Measurements from ENCODE around the gene SELPLG. TPM values are rescaled to one million over a fixed set of nuclear protein-coding genes. Genes with fewer than 3 reads are reported as not detected.
"Not testable (repeated sequence)": the region's sequence is repeated elsewhere in the genome, so short reads cannot be mapped to it uniquely, and the experiment has no call there.

The SELPLG gene
- total and polyA plus RNA-seq, 4 experiments from 2014 or later: 175 to 781 (median 330) TPM

DNA sequence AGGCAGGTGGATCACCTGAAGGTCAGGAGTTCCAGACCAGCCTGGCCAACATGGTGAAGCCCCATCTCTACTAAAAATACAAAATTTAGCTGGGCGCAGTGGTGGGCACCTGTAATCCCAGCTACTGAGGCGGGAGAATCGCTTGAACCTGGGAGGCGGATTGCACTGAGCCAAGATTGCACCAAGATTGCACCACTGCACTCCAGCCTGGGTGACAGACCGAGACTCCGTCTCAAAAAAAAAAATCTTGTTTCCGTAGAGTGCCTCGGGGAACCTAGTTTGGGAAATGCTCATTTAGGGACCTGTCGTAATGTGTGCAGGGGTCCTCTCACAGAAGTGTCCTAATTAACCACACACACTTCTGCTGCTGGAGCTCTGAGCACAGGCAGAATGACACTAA lies 43.2 kb downstream of the SELPLG start:
- intact Hi-C loops (cut with micrococcal nuclease); CTCF ChIA-PET (ENCODE audit: partially characterized antibody); H3K27ac Mint-ChIP-seq; H3K4me1 ChIP-seq (ENCODE audit: insufficient read depth, low read length); H3K9me3 Mint-ChIP-seq; H3K36me3 Mint-ChIP-seq; H3K9me3 ChIP-seq (ENCODE audit: control insufficient read depth in 1 of 2, low read length in 2 of 2); H3K27me3 Mint-ChIP-seq; H3K36me3 ChIP-seq (ENCODE audit: insufficient read depth, low read length); POLR2A ChIA-PET (ENCODE audit: partially characterized antibody); H3K27ac ChIP-seq (ENCODE audit: low read depth, low read length); H3K4me1 Mint-ChIP-seq; H3K4me3 Mint-ChIP-seq; DNase-seq; H3K27me3 ChIP-seq (ENCODE audit: insufficient read depth, low read length); H3K4me3 ChIP-seq (ENCODE audit: low read length in 2 of 2): not testable (repeated sequence)

DNA sequence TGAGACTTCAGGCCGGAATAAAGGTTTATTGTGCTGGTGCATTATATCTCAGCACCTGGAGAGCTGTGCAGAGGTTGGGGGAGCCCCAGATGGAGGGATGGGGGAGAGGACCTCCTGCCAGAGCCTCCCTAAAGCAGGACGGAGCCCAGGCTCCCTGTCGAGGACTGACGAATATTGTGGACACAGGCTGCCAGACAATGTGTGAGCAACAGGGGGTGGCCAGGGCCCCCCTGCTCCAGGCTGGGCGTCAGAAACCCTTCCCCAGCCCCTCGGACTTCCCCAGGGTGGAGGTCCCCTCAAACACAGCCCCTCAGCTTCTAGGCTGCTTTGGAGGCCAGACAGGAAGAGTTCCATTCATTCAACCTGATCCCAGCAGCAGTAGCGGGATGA lies 43.9 kb downstream of the SELPLG start:
- Mint-ChIP-seq H3K4me1 (no peaks in the 10 kb centered on the region), H3K36me3 (no peaks in the 10 kb centered on the region), H3K9me3 (no peaks in the 10 kb centered on the region), H3K27me3 (no peaks in the 10 kb centered on the region), H3K27ac (peak overlapping the region in 1 of 7 donors; percentile 69), H3K4me3 (no peak overlapping the region)
- Histone ChIP-seq H3K36me3 (ENCODE audit: insufficient read depth, low read length) (no peaks in the 10 kb centered on the region), H3K27me3 (ENCODE audit: insufficient read depth, low read length) (no peaks in the 10 kb centered on the region), H3K27ac (ENCODE audit: low read depth, low read length) (no peak overlapping the region), H3K9me3 (ENCODE audit: control insufficient read depth in 1 of 2, low read length in 2 of 2) (no peaks in the 10 kb centered on the region), H3K4me3 (ENCODE audit: low read length in 2 of 2) (no peak overlapping the region), H3K4me1 (ENCODE audit: insufficient read depth, low read length) (no peaks in the 10 kb centered on the region)
- no peak for DNase-seq
- intact Hi-C loops (cut with micrococcal nuclease): no loop called here
- CTCF ChIA-PET (ENCODE audit: partially characterized antibody): no interaction called here
- POLR2A ChIA-PET (ENCODE audit: partially characterized antibody): no interaction called here

DNA sequence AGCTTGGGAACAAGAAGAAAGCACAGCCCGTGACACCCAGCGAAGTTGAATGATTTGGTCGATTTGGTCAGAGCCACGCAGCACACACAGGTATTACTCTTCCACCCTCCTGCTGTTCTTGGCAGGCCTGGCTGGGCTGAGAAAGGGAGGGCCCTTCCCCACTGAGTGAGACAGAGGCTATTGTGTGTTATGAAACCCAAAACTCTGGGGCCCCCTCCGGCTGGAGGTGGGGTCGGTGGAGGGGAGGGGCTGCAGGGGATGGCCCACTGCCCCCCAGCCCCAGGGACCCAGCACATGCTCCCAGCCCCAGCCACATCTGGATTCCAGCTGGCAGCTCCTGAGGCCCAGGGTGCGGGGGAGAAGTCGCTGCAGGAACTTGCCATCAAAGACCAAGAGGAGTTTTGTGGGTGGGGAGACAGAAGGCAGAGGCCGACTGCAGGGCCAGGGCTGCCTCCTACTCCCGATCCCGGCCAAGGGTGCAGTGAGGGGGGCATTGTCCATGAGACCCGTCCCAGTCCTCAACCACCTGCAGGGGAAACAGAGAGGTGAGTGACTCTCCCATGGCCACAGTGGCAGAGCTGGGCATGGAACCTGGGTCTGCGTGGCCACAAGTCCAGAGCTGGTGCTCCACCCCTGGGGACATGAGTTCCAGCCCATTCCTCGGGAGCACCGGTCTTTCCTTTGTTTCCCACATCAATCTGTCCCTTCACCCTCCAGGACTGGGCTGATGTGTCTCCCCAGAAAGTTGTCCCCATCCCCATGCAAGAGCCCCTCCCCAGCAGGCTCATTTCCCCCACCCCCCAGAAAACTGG lies 44.5 kb downstream of the SELPLG start:
- CTCF ChIA-PET (ENCODE audit: partially characterized antibody): interaction anchor here (1.4 kb wide), 1 partner anchor 29 kb away, joined by 8 read pairs; no protein-coding TSS in a partner anchor

GRCh38 chr12:108587826-108588225 lies 45.9 kb downstream of the SELPLG start:
- POLR2A ChIA-PET (ENCODE audit: partially characterized antibody): no interaction called here
- Mint-ChIP-seq H3K4me1 (no peaks in the 10 kb centered on the region), H3K27me3 (peaks cover 0 to 1% of the 10 kb centered on the region in 2 donors), H3K9me3 (no peaks in the 10 kb centered on the region), H3K27ac (no peak overlapping the region), H3K36me3 (no peaks in the 10 kb centered on the region), H3K4me3 (no peak overlapping the region)
- Histone ChIP-seq H3K36me3 (ENCODE audit: insufficient read depth, low read length) (no peaks in the 10 kb centered on the region), H3K4me3 (ENCODE audit: low read length in 2 of 2) (no peak overlapping the region), H3K27me3 (ENCODE audit: insufficient read depth, low read length) (no peaks in the 10 kb centered on the region), H3K27ac (ENCODE audit: low read depth, low read length) (no peak overlapping the region), H3K9me3 (ENCODE audit: control insufficient read depth in 1 of 2, low read length in 2 of 2) (no peaks in the 10 kb centered on the region), H3K4me1 (ENCODE audit: insufficient read depth, low read length) (no peaks in the 10 kb centered on the region)
- no peak for DNase-seq
- intact Hi-C loops (cut with micrococcal nuclease): no loop called here
- CTCF ChIA-PET (ENCODE audit: partially characterized antibody): interaction anchor here (1.4 kb wide), 1 partner anchor 30 kb away, joined by 8 read pairs; no protein-coding TSS in a partner anchor

More for the DNA sequence above, 44.5 kb downstream of the SELPLG start:
- Mint-ChIP-seq H3K36me3 (no peaks in the 10 kb centered on the region), H3K9me3 (no peaks in the 10 kb centered on the region), H3K27me3 (no peaks in the 10 kb centered on the region), H3K27ac (peak overlapping the region in 1 of 7 donors; percentile 30), H3K4me1 (no peaks in the 10 kb centered on the region), H3K4me3 (no peak overlapping the region)
- no peak overlapping the region for H3K27ac ChIP-seq (ENCODE audit: low read depth, low read length)
- no peaks in the 10 kb centered on the region for H3K4me1 ChIP-seq (ENCODE audit: insufficient read depth, low read length)
- no peaks in the 10 kb centered on the region for H3K9me3 ChIP-seq (ENCODE audit: control insufficient read depth in 1 of 2, low read length in 2 of 2)
- no peaks in the 10 kb centered on the region for H3K36me3 ChIP-seq (ENCODE audit: insufficient read depth, low read length)
- no peak overlapping the region for H3K4me3 ChIP-seq (ENCODE audit: low read length in 2 of 2)
- no peaks in the 10 kb centered on the region for H3K27me3 ChIP-seq (ENCODE audit: insufficient read depth, low read length)
- intact Hi-C loops (cut with micrococcal nuclease): no loop called here
- POLR2A ChIA-PET (ENCODE audit: partially characterized antibody): no interaction called here
- DNase-seq: no peak

DNA sequence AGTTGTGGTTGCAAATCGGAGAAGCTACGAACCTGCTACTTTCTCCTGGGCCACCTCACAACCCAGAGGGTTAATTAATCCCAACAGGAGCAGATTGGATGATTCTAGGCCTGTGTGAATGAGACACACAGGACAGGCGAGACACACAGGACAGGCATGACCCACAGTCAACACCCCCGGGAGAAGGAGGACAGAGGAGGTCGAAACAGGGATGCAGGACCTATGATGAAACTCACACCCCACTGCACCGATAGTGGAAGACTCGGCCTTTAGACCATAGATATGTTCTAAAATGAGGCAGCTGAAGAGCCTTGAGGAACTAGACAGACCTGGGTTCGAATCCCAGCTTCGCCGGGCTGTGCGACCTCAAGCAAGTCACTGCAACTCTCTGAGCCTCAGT lies 47.4 kb downstream of the SELPLG start:
- intact Hi-C loops (cut with micrococcal nuclease): no loop called here
- Histone ChIP-seq H3K27ac (ENCODE audit: low read depth, low read length) (no peak overlapping the region), H3K36me3 (ENCODE audit: insufficient read depth, low read length) (no peaks in the 10 kb centered on the region), H3K27me3 (ENCODE audit: insufficient read depth, low read length) (no peaks in the 10 kb centered on the region), H3K4me3 (ENCODE audit: low read length in 2 of 2) (no peak overlapping the region), H3K9me3 (ENCODE audit: control insufficient read depth in 1 of 2, low read length in 2 of 2) (no peaks in the 10 kb centered on the region), H3K4me1 (ENCODE audit: insufficient read depth, low read length) (no peaks in the 10 kb centered on the region)
- no peak for DNase-seq
- H3K4me3 Mint-ChIP-seq: no peak overlapping the region
- H3K9me3 Mint-ChIP-seq: no peaks in the 10 kb centered on the region
- POLR2A ChIA-PET (ENCODE audit: partially characterized antibody): no interaction called here
- H3K36me3 Mint-ChIP-seq: no peaks in the 10 kb centered on the region
- CTCF ChIA-PET (ENCODE audit: partially characterized antibody): interaction anchor here (1.3 to 1.4 kb wide), 2 partner anchors 17 to 32 kb away, joined by 4 to 5 read pairs; no protein-coding TSS in a partner anchor
- no peak overlapping the region for H3K27ac Mint-ChIP-seq
- H3K4me1 Mint-ChIP-seq: no peaks in the 10 kb centered on the region
- peaks cover 0 to 1% of the 10 kb centered on the region in 2 donors for H3K27me3 Mint-ChIP-seq

DNA sequence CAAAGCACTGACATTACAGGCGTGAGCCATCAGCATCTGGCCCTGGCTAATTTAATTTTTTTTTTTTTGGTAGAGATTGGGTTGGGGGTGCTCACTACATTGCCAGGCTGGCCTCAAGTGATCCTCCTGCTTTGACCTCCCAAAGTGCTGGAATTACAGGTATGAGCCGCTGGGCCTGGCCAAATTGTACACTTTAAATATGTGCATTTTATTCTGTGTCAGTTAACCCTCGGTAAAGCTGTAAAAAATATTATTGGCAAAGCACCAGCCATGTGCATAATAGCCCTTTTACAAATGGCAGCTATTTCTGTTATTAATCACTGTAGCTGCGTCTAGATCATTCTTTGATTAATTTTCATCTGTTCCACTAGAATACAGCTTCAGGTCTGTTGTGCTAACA lies 47.8 kb downstream of the SELPLG start:
- Mint-ChIP-seq H3K27ac (no peak overlapping the region), H3K4me3 (no peak overlapping the region), H3K36me3 (no peaks in the 10 kb centered on the region), H3K4me1 (no peaks in the 10 kb centered on the region), H3K27me3 (peaks cover 0 to 1% of the 10 kb centered on the region in 2 donors), H3K9me3 (no peaks in the 10 kb centered on the region)
- POLR2A ChIA-PET (ENCODE audit: partially characterized antibody): no interaction called here
- Histone ChIP-seq H3K4me3 (ENCODE audit: low read length in 2 of 2) (no peak overlapping the region), H3K27me3 (ENCODE audit: insufficient read depth, low read length) (no peaks in the 10 kb centered on the region), H3K36me3 (ENCODE audit: insufficient read depth, low read length) (no peaks in the 10 kb centered on the region), H3K27ac (ENCODE audit: low read depth, low read length) (no peak overlapping the region), H3K9me3 (ENCODE audit: control insufficient read depth in 1 of 2, low read length in 2 of 2) (no peaks in the 10 kb centered on the region), H3K4me1 (ENCODE audit: insufficient read depth, low read length) (no peaks in the 10 kb centered on the region)
- CTCF ChIA-PET (ENCODE audit: partially characterized antibody): interaction anchor here (1.3 to 1.4 kb wide), 2 partner anchors 17 to 32 kb away, joined by 4 to 5 read pairs; no protein-coding TSS in a partner anchor
- intact Hi-C loops (cut with micrococcal nuclease): no loop called here
- no peak for DNase-seq

GRCh38 chr12:108584456-108585065 lies 49.1 kb downstream of the SELPLG start:
- CTCF ChIA-PET (ENCODE audit: partially characterized antibody): no interaction called here
- no peak overlapping the region for H3K27ac Mint-ChIP-seq
- POLR2A ChIA-PET (ENCODE audit: partially characterized antibody): no interaction called here
- H3K36me3 Mint-ChIP-seq: no peaks in the 10 kb centered on the region
- no peaks in the 10 kb centered on the region for H3K9me3 Mint-ChIP-seq
- Histone ChIP-seq H3K4me3 (ENCODE audit: low read length in 2 of 2) (no peak overlapping the region), H3K9me3 (ENCODE audit: control insufficient read depth in 1 of 2, low read length in 2 of 2) (no peaks in the 10 kb centered on the region), H3K4me1 (ENCODE audit: insufficient read depth, low read length) (no peaks in the 10 kb centered on the region), H3K27ac (ENCODE audit: low read depth, low read length) (no peak overlapping the region), H3K27me3 (ENCODE audit: insufficient read depth, low read length) (no peaks in the 10 kb centered on the region), H3K36me3 (ENCODE audit: insufficient read depth, low read length) (no peaks in the 10 kb centered on the region)
- no peaks in the 10 kb centered on the region for H3K4me1 Mint-ChIP-seq
- H3K27me3 Mint-ChIP-seq: peaks cover 0 to 1% of the 10 kb centered on the region in 2 donors
- intact Hi-C loops (cut with micrococcal nuclease): no loop called here
- H3K4me3 Mint-ChIP-seq: no peak overlapping the region
- DNase-seq: no peak

All from CD4-positive, alpha-beta memory T cell (primary cell).